SK-N-SH (cell line): ENCODE results near the gene ZNF438. TPM values are rescaled to one million over a fixed set of nuclear protein-coding genes. Genes with fewer than 3 reads are reported as not detected.

Experiments
- CTCF ChIA-PET: fragments of 300-600, 350-600 bp; formaldehyde crosslinking; extraction: SDS; loops from one replicate; lab custom pipeline; 2021; lab: Yijun Ruan, JAX
- POLR2A ChIA-PET: fragments of 350-600 bp; sonication (Branson Sonifier 250); formaldehyde crosslinking; extraction: SDS; loops from one replicate; lab custom pipeline; 2020; ENCODE audit warnings: antibody characterized with exemption, inconsistent platforms; lab: Yijun Ruan, JAX
- DNase-seq: peaks from one replicate; pipeline ENCODE4 v3.0.0; 2012
- H2AFZ ChIP-seq: fragments of 200-600 bp; sonication (generic); 2 replicates; pipeline ENCODE4 v1.8.1; 2016; ENCODE audit warnings: antibody characterized with exemption, mild to moderate bottlenecking, low read depth
- H3F3A ChIP-seq: fragments of 200-600 bp; sonication (generic); replicated peaks from 2 replicates; pipeline ENCODE3; 2016; ENCODE audit warnings: antibody characterized with exemption, mild to moderate bottlenecking; ENCODE audit not compliant: insufficient read depth
- H3K27ac ChIP-seq, 2 experiments: fragments of 200-500 bp in 1 of 2; fragments of 200-600 bp in 1 of 2; sonication (Bioruptor generic) in 1 of 2; sonication (generic), shearing (Covaris generic) in 1 of 2; 2 replicates each; pipeline versions ENCODE4 v1.5.1 to v1.6.1; 2014 to 2016; ENCODE audit warnings: low read depth in 2 of 2, inconsistent platforms in 1 of 2, low read length in 1 of 2, mild to moderate bottlenecking in 1 of 2, mixed read lengths in 1 of 2
- H3K27me3 ChIP-seq: fragments of 200-600 bp; sonication (generic), shearing (Covaris generic); 2 replicates; pipeline ENCODE4 v1.6.1; 2016; ENCODE audit warnings: mixed run types; ENCODE audit not compliant: insufficient read depth
- H3K36me3 ChIP-seq, 2 experiments: fragments of 200-500 bp in 1 of 2; fragments of 200-600 bp in 1 of 2; sonication (Bioruptor generic) in 1 of 2; sonication (generic) in 1 of 2; replicated peaks in 1 of 2; 2 replicates each; pipeline versions ENCODE3 to v1.5.1; 2014 to 2016; ENCODE audit warnings: low read length in 1 of 2, mild to moderate bottlenecking in 1 of 2; ENCODE audit not compliant: insufficient read depth in 2 of 2, control insufficient read depth in 1 of 2
- H3K4me1 ChIP-seq, 2 experiments: fragments of 200-500 bp in 1 of 2; fragments of 200-600 bp in 1 of 2; sonication (Bioruptor generic) in 1 of 2; sonication (generic), shearing (Covaris generic) in 1 of 2; 2 replicates each; pipeline versions ENCODE4 v1.5.1 to v1.6.1; 2014 to 2016; ENCODE audit warnings: low read depth in 1 of 2, low read length in 1 of 2, mixed run types in 1 of 2; ENCODE audit not compliant: insufficient read depth in 2 of 2, control insufficient read depth in 1 of 2
- H3K4me2 ChIP-seq: fragments of 200-600 bp; sonication (generic), shearing (Covaris generic); 2 replicates; pipeline ENCODE4 v1.6.1; 2017; ENCODE audit warnings: mixed run types
- H3K4me3 ChIP-seq, 2 experiments: fragments of 200-500 bp in 1 of 2; fragments of 200-600 bp in 1 of 2; sonication (Bioruptor generic) in 1 of 2; sonication (generic), shearing (Covaris generic) in 1 of 2; 2 replicates each; pipeline versions ENCODE4 v1.5.1 to v1.8.1; 2014 to 2016; ENCODE audit warnings: low read depth in 2 of 2, inconsistent platforms in 1 of 2, low read length in 1 of 2, mild to moderate bottlenecking in 1 of 2, mixed read lengths in 1 of 2, moderate library complexity in 1 of 2
- H3K79me2 ChIP-seq: fragments of 200-600 bp; sonication (generic); 2 replicates; pipeline ENCODE4 v1.8.1; 2017; ENCODE audit warnings: mild to moderate bottlenecking; ENCODE audit not compliant: insufficient read depth
- H3K9ac ChIP-seq: fragments of 200-600 bp; sonication (generic); 2 replicates; pipeline ENCODE4 v1.6.1; 2017; ENCODE audit warnings: mixed run types
- H3K9me2 ChIP-seq: fragments of 200-600 bp; sonication (generic); 2 replicates; pipeline ENCODE4 v1.6.1; 2017; ENCODE audit warnings: mixed run types
- H3K9me3 ChIP-seq: fragments of 200-600 bp; sonication (generic); 2 replicates; pipeline ENCODE4 v1.6.1; 2017; ENCODE audit warnings: mixed run types, mild to moderate bottlenecking, moderate library complexity
- H4K20me1 ChIP-seq: fragments of 200-600 bp; sonication (generic); 2 replicates; pipeline ENCODE4 v1.6.1; 2017; ENCODE audit warnings: mild to moderate bottlenecking, mixed run types; ENCODE audit not compliant: insufficient read depth
- EP300 ChIP-seq, 2 experiments: IDR thresholded peaks; 2 replicates each; pipeline versions ENCODE4 v1.4.0 to v1.6.1; 2012; ENCODE audit warnings: borderline replicate concordance in 1 of 2, low read depth in 1 of 2, low read length in 1 of 2
- FOSL2 ChIP-seq: IDR thresholded peaks from 2 replicates; pipeline ENCODE4 v1.4.0; 2012; ENCODE audit warnings: low read depth, mild to moderate bottlenecking, moderate library complexity, borderline replicate concordance
- FOXM1 ChIP-seq: IDR thresholded peaks from 2 replicates; pipeline ENCODE4 v1.4.0; 2012; ENCODE audit warnings: low read depth, mild to moderate bottlenecking
- GABPA ChIP-seq: IDR thresholded peaks from 2 replicates; pipeline ENCODE4 v1.4.0; 2012; ENCODE audit warnings: low read depth, mild to moderate bottlenecking
- GATA2 ChIP-seq: sonication (generic); formaldehyde crosslinking; IDR thresholded peaks from 2 replicates; pipeline ENCODE4 v1.5.0; 2020; ENCODE audit warnings: mild to moderate bottlenecking, missing genetic modification reagents
- JUND ChIP-seq: IDR thresholded peaks from 2 replicates; pipeline ENCODE4 v1.4.0; 2012
- MAX ChIP-seq: IDR thresholded peaks from 2 replicates; pipeline ENCODE4 v1.4.0; 2012; ENCODE audit warnings: low read depth
- MXI1 ChIP-seq: IDR thresholded peaks from 2 replicates; pipeline ENCODE4 v1.6.1; 2012; ENCODE audit warnings: mild to moderate bottlenecking, low read depth, low read length, improper control_type of control experiment
- POLR2AphosphoS5 ChIP-seq: IDR thresholded peaks from 2 replicates; pipeline ENCODE4 v1.6.1; 2012; ENCODE audit warnings: low read depth, low read length
- RAD21 ChIP-seq: IDR thresholded peaks from 2 replicates; pipeline ENCODE4 v1.6.1; 2012; ENCODE audit warnings: mild to moderate bottlenecking, low read length
- SIN3A ChIP-seq: IDR thresholded peaks from 2 replicates; pipeline ENCODE4 v1.6.1; 2012; ENCODE audit warnings: low read depth, mild to moderate bottlenecking, low read length, moderate library complexity, borderline replicate concordance
- SMC3 ChIP-seq: IDR thresholded peaks from 2 replicates; pipeline ENCODE4 v1.6.1; 2012; ENCODE audit warnings: low read depth, low read length, improper control_type of control experiment
- TAF1 ChIP-seq: IDR thresholded peaks from 2 replicates; pipeline ENCODE4 v1.6.1; 2012; ENCODE audit warnings: low read depth, mild to moderate bottlenecking, low read length, moderate library complexity, borderline replicate concordance
- TEAD4 ChIP-seq: IDR thresholded peaks from 2 replicates; pipeline ENCODE4 v1.4.0; 2012; ENCODE audit warnings: mild to moderate bottlenecking, borderline replicate concordance; ENCODE audit not compliant: insufficient read depth
- USF1 ChIP-seq: IDR thresholded peaks from 2 replicates; pipeline ENCODE4 v1.4.0; 2012; ENCODE audit warnings: low read depth, borderline replicate concordance
- YY1 ChIP-seq: IDR thresholded peaks from 2 replicates; pipeline ENCODE4 v1.4.0; 2012; ENCODE audit warnings: low read depth, mild to moderate bottlenecking
- WGBS: methylation state at CpG from one replicate; pipeline ENCODE4 v1.1.6; 2017; ENCODE audit warnings: low lambda C conversion rate; 5-methylcytosine and 5-hydroxymethylcytosine counted together
- polyA plus RNA-seq, 3 experiments: library from polyadenylated mRNA; depleted of rRNA; stranded (reverse); fragments of >200 nt; gene quantifications; 2 replicates each; pipeline ENCODE4 v1.2.3, GENCODE V29; 2012
- TF ChIP-seq, protein P1 (sequence below): IDR thresholded peaks from 2 replicates; pipeline ENCODE4; 2012
- TF ChIP-seq, protein P2 (sequence below): fragments of 150-350 bp; IDR thresholded peaks from 2 replicates; pipeline ENCODE4 v1.6.1; 2017; ENCODE audit warnings: antibody characterized with exemption, low read length, low read depth, borderline replicate concordance
- TF ChIP-seq, protein P3 (sequence below): IDR thresholded peaks from 2 replicates; pipeline ENCODE4 v1.4.0; 2012; ENCODE audit warnings: low read depth, borderline replicate concordance

Gene ZNF438
- polyA plus RNA-seq, 1 of the 3 experiments (the other 2 are of a cell fraction): 2.1 TPM

- no peaks in the 10 kb centered on the region for H3K9me3 ChIP-seq
- H3K9ac ChIP-seq: no peak overlapping the region
- no peaks in the 10 kb centered on the region for H3K9me2 ChIP-seq
- no peaks in the 10 kb centered on the region for H3K4me1 ChIP-seq
- H3K4me2 ChIP-seq: no peak overlapping the region
- H3F3A ChIP-seq: no peaks in the 10 kb centered on the region
- TF ChIP-seq RAD21: no peak
- TF ChIP-seq, protein P1, sequence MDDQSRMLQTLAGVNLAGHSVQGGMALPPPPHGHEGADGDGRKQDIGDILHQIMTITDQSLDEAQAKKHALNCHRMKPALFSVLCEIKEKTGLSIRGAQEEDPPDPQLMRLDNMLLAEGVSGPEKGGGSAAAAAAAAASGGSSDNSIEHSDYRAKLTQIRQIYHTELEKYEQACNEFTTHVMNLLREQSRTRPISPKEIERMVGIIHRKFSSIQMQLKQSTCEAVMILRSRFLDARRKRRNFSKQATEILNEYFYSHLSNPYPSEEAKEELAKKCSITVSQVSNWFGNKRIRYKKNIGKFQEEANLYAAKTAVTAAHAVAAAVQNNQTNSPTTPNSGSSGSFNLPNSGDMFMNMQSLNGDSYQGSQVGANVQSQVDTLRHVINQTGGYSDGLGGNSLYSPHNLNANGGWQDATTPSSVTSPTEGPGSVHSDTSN: no peak
- no peak for TF ChIP-seq USF1
- TF ChIP-seq MXI1: no peak
- TF ChIP-seq FOSL2: no peak
- no peak for TF ChIP-seq JUND
- no peak for TF ChIP-seq GATA2 (CRISPR knock-in tag)
- no peak for TF ChIP-seq TEAD4
- no peak for TF ChIP-seq FOXM1
- TF ChIP-seq SIN3A: no peak
- ChIA-PET CTCF (no interaction called here), POLR2A (no interaction called here)
- H3K4me3 ChIP-seq: no peak overlapping the region
- peaks cover 0 to 7% of the 10 kb centered on the region in 2 experiments for H3K36me3 ChIP-seq
- no peaks in the 10 kb centered on the region for H4K20me1 ChIP-seq
- H3K79me2 ChIP-seq: no peaks in the 10 kb centered on the region
- WGBS: 93% methylated on average over 2 of the region's 2 CpGs
- H2AFZ ChIP-seq: no peak overlapping the region
- DNase-seq: no peak
- no peak overlapping the region for H3K27ac ChIP-seq
- no peaks in the 10 kb centered on the region for H3K27me3 ChIP-seq
Observed at GRCh38 chr10:30978843-30979242, 52.8 kb downstream of the ZNF438 start.

DNA sequence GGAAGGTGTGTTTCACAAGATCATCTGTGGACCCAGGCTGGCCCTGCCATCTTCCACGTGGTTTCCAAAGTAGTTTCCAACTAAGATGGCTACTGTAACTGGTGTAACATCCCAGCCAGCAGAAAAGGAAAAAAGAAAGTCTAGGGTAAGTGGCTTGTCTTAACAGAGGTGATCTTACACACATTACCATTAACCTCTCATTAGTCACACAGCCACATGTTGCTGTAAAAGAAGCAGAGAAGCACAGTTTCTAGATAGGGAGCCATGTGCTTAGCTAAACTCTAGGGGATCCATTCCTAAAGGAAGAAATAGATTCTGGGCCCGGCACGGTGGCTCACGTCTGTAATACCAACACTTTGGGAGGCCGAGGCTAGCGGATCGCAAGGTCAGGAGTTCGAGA lies 54.3 kb downstream of the ZNF438 start:
- no peak overlapping the region for H2AFZ ChIP-seq
- DNase-seq: no peak
- ChIA-PET POLR2A (no interaction called here), CTCF (no interaction called here)
- H3K4me1 ChIP-seq: no peaks in the 10 kb centered on the region
- no peaks in the 10 kb centered on the region for H3K9me3 ChIP-seq
- H3F3A ChIP-seq: no peaks in the 10 kb centered on the region
- H3K79me2 ChIP-seq: no peaks in the 10 kb centered on the region
- H3K27ac ChIP-seq: no peak overlapping the region
- 95% methylated on average over 8 of the region's 8 CpGs for WGBS
- H3K36me3 ChIP-seq: peaks cover 0 to 7% of the 10 kb centered on the region in 2 experiments
- no peaks in the 10 kb centered on the region for H3K9me2 ChIP-seq
- H3K9ac ChIP-seq: no peak overlapping the region
- no peak overlapping the region for H3K4me2 ChIP-seq
- H3K27me3 ChIP-seq: no peaks in the 10 kb centered on the region
- H3K4me3 ChIP-seq: no peak overlapping the region
- no peaks in the 10 kb centered on the region for H4K20me1 ChIP-seq
- TF ChIP-seq TEAD4 (no peak), SMC3 (no peak), TAF1 (no peak), JUND (no peak), USF1 (no peak), FOSL2 (no peak), GABPA (no peak), POLR2AphosphoS5 (no peak), EP300 (IDR thresholded peaks at IDR 0.05; ENCODE audit: borderline replicate concordance in 1 of 2, low read depth in 1 of 2, low read length in 1 of 2) (no peak), MAX (no peak), YY1 (no peak), GATA2 (CRISPR knock-in tag) (no peak)
- TF ChIP-seq, protein P2, sequence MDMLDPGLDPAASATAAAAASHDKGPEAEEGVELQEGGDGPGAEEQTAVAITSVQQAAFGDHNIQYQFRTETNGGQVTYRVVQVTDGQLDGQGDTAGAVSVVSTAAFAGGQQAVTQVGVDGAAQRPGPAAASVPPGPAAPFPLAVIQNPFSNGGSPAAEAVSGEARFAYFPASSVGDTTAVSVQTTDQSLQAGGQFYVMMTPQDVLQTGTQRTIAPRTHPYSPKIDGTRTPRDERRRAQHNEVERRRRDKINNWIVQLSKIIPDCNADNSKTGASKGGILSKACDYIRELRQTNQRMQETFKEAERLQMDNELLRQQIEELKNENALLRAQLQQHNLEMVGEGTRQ: no peak
- TF ChIP-seq, protein P1: no peak
- TF ChIP-seq, protein P3, sequence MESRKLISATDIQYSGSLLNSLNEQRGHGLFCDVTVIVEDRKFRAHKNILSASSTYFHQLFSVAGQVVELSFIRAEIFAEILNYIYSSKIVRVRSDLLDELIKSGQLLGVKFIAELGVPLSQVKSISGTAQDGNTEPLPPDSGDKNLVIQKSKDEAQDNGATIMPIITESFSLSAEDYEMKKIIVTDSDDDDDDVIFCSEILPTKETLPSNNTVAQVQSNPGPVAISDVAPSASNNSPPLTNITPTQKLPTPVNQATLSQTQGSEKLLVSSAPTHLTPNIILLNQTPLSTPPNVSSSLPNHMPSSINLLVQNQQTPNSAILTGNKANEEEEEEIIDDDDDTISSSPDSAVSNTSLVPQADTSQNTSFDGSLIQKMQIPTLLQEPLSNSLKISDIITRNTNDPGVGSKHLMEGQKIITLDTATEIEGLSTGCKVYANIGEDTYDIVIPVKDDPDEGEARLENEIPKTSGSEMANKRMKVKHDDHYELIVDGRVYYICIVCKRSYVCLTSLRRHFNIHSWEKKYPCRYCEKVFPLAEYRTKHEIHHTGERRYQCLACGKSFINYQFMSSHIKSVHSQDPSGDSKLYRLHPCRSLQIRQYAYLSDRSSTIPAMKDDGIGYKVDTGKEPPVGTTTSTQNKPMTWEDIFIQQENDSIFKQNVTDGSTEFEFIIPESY: no peak
